SK-N-SH (cell line): ENCODE results near the gene MAGEA4. TPM values are rescaled to one million over a fixed set of nuclear protein-coding genes. Genes with fewer than 3 reads are reported as not detected.
A peak's percentile ranks its signal among the peaks of the same experiment; 100 is the strongest.

ENCODE experiments used
- CTCF ChIA-PET: fragments of 300-600, 350-600 bp; formaldehyde crosslinking; extraction: SDS; loops from one replicate; lab custom pipeline; 2021; lab: Yijun Ruan, JAX
- POLR2A ChIA-PET: fragments of 350-600 bp; sonication (Branson Sonifier 250); formaldehyde crosslinking; extraction: SDS; loops from one replicate; lab custom pipeline; 2020; ENCODE audit warnings: antibody characterized with exemption, inconsistent platforms; lab: Yijun Ruan, JAX
- DNase-seq: peaks from one replicate; pipeline ENCODE4 v3.0.0; 2012
- H2AFZ ChIP-seq: fragments of 200-600 bp; sonication (generic); 2 replicates; pipeline ENCODE4 v1.8.1; 2016; ENCODE audit warnings: antibody characterized with exemption, mild to moderate bottlenecking, low read depth
- H3F3A ChIP-seq: fragments of 200-600 bp; sonication (generic); replicated peaks from 2 replicates; pipeline ENCODE3; 2016; ENCODE audit warnings: antibody characterized with exemption, mild to moderate bottlenecking; ENCODE audit not compliant: insufficient read depth
- H3K27ac ChIP-seq, 2 experiments: fragments of 200-500 bp in 1 of 2; fragments of 200-600 bp in 1 of 2; sonication (Bioruptor generic) in 1 of 2; sonication (generic), shearing (Covaris generic) in 1 of 2; 2 replicates each; pipeline versions ENCODE4 v1.5.1 to v1.6.1; 2014 to 2016; ENCODE audit warnings: low read depth in 2 of 2, inconsistent platforms in 1 of 2, low read length in 1 of 2, mild to moderate bottlenecking in 1 of 2, mixed read lengths in 1 of 2
- H3K27me3 ChIP-seq: fragments of 200-600 bp; sonication (generic), shearing (Covaris generic); 2 replicates; pipeline ENCODE4 v1.6.1; 2016; ENCODE audit warnings: mixed run types; ENCODE audit not compliant: insufficient read depth
- H3K36me3 ChIP-seq, 2 experiments: fragments of 200-500 bp in 1 of 2; fragments of 200-600 bp in 1 of 2; sonication (Bioruptor generic) in 1 of 2; sonication (generic) in 1 of 2; replicated peaks in 1 of 2; 2 replicates each; pipeline versions ENCODE3 to v1.5.1; 2014 to 2016; ENCODE audit warnings: low read length in 1 of 2, mild to moderate bottlenecking in 1 of 2; ENCODE audit not compliant: insufficient read depth in 2 of 2, control insufficient read depth in 1 of 2
- H3K4me1 ChIP-seq, 2 experiments: fragments of 200-500 bp in 1 of 2; fragments of 200-600 bp in 1 of 2; sonication (Bioruptor generic) in 1 of 2; sonication (generic), shearing (Covaris generic) in 1 of 2; 2 replicates each; pipeline versions ENCODE4 v1.5.1 to v1.6.1; 2014 to 2016; ENCODE audit warnings: low read depth in 1 of 2, low read length in 1 of 2, mixed run types in 1 of 2; ENCODE audit not compliant: insufficient read depth in 2 of 2, control insufficient read depth in 1 of 2
- H3K4me2 ChIP-seq: fragments of 200-600 bp; sonication (generic), shearing (Covaris generic); 2 replicates; pipeline ENCODE4 v1.6.1; 2017; ENCODE audit warnings: mixed run types
- H3K4me3 ChIP-seq, 2 experiments: fragments of 200-500 bp in 1 of 2; fragments of 200-600 bp in 1 of 2; sonication (Bioruptor generic) in 1 of 2; sonication (generic), shearing (Covaris generic) in 1 of 2; 2 replicates each; pipeline versions ENCODE4 v1.5.1 to v1.8.1; 2014 to 2016; ENCODE audit warnings: low read depth in 2 of 2, inconsistent platforms in 1 of 2, low read length in 1 of 2, mild to moderate bottlenecking in 1 of 2, mixed read lengths in 1 of 2, moderate library complexity in 1 of 2
- H3K79me2 ChIP-seq: fragments of 200-600 bp; sonication (generic); 2 replicates; pipeline ENCODE4 v1.8.1; 2017; ENCODE audit warnings: mild to moderate bottlenecking; ENCODE audit not compliant: insufficient read depth
- H3K9ac ChIP-seq: fragments of 200-600 bp; sonication (generic); 2 replicates; pipeline ENCODE4 v1.6.1; 2017; ENCODE audit warnings: mixed run types
- H3K9me2 ChIP-seq: fragments of 200-600 bp; sonication (generic); 2 replicates; pipeline ENCODE4 v1.6.1; 2017; ENCODE audit warnings: mixed run types
- H3K9me3 ChIP-seq: fragments of 200-600 bp; sonication (generic); 2 replicates; pipeline ENCODE4 v1.6.1; 2017; ENCODE audit warnings: mixed run types, mild to moderate bottlenecking, moderate library complexity
- H4K20me1 ChIP-seq: fragments of 200-600 bp; sonication (generic); 2 replicates; pipeline ENCODE4 v1.6.1; 2017; ENCODE audit warnings: mild to moderate bottlenecking, mixed run types; ENCODE audit not compliant: insufficient read depth
- EP300 ChIP-seq, 2 experiments: IDR thresholded peaks; 2 replicates each; pipeline versions ENCODE4 v1.4.0 to v1.6.1; 2012; ENCODE audit warnings: borderline replicate concordance in 1 of 2, low read depth in 1 of 2, low read length in 1 of 2
- FOXM1 ChIP-seq: IDR thresholded peaks from 2 replicates; pipeline ENCODE4 v1.4.0; 2012; ENCODE audit warnings: low read depth, mild to moderate bottlenecking
- JUND ChIP-seq: IDR thresholded peaks from 2 replicates; pipeline ENCODE4 v1.4.0; 2012
- MEF2A ChIP-seq: IDR thresholded peaks from 2 replicates; pipeline ENCODE4 v1.4.0; 2012; ENCODE audit warnings: low read depth, borderline replicate concordance
- MXI1 ChIP-seq: IDR thresholded peaks from 2 replicates; pipeline ENCODE4 v1.6.1; 2012; ENCODE audit warnings: mild to moderate bottlenecking, low read depth, low read length, improper control_type of control experiment
- NFIC ChIP-seq: IDR thresholded peaks from 2 replicates; pipeline ENCODE4 v1.4.0; 2012; ENCODE audit warnings: borderline replicate concordance
- RCOR1 ChIP-seq: fragments of 150-350 bp; IDR thresholded peaks from 2 replicates; pipeline ENCODE4 v1.6.1; 2017; ENCODE audit warnings: antibody characterized with exemption, low read length
- RFX5 ChIP-seq: IDR thresholded peaks from 2 replicates; pipeline ENCODE4 v1.6.1; 2012; ENCODE audit warnings: mild to moderate bottlenecking, improper control_type of control experiment, low read length
- TCF12 ChIP-seq: IDR thresholded peaks from 2 replicates; pipeline ENCODE4 v1.4.0; 2012
- YY1 ChIP-seq: IDR thresholded peaks from 2 replicates; pipeline ENCODE4 v1.4.0; 2012; ENCODE audit warnings: low read depth, mild to moderate bottlenecking
- WGBS: methylation state at CpG from one replicate; pipeline ENCODE4 v1.1.6; 2017; ENCODE audit warnings: low lambda C conversion rate; 5-methylcytosine and 5-hydroxymethylcytosine counted together
- polyA plus RNA-seq, 3 experiments: library from polyadenylated mRNA; depleted of rRNA; stranded (reverse); fragments of >200 nt; gene quantifications; 2 replicates each; pipeline ENCODE4 v1.2.3, GENCODE V29; 2012
- TF ChIP-seq, protein P1 (sequence below): IDR thresholded peaks from 2 replicates; pipeline ENCODE4 v1.4.0; 2012; ENCODE audit warnings: low read depth
- TF ChIP-seq, protein P2 (sequence below): fragments of 150-350 bp; IDR thresholded peaks from 2 replicates; pipeline ENCODE4 v1.6.1; 2017; ENCODE audit warnings: antibody characterized with exemption, low read length, low read depth, borderline replicate concordance
- TF ChIP-seq, protein P3 (sequence below): fragments of 200-600 bp; sonication (generic); IDR thresholded peaks from 2 replicates; pipeline ENCODE4 v1.6.1; 2017; ENCODE audit warnings: antibody characterized with exemption, mild to moderate bottlenecking, moderate library complexity
- TF ChIP-seq, protein P4 (sequence below): IDR thresholded peaks from 2 replicates; pipeline ENCODE4 v1.6.1; 2012; ENCODE audit warnings: mild to moderate bottlenecking, low read depth, low read length, moderate library complexity

MAGEA4 gene
- polyA plus RNA-seq, 1 of the 3 experiments (the other 2 are of a cell fraction) = 0.10 TPM

DNA sequence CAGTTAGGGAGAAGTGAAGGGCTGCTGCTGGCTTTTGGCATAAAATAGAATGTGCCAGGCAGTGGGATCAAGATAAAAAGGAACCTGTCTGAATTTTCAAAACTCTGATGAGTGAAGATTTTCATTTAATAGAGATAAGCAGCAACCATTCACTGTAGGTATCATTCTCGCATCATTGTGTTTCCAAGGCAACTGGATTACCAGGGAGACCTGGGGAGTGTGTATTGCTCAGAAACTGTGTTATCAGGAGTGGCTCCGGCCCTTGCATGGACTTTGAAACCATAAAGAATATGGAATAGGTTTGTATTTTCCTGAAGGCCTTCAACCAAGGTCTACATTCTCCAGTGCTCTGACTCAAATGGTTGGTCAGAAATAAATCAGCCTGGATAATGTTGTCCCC lies 23.3 kb upstream of the MAGEA4 start:
- Histone ChIP-seq H3K4me2 (no peak overlapping the region), H3F3A (no peaks in the 10 kb centered on the region), H3K4me3 (no peak overlapping the region), H4K20me1 (no peaks in the 10 kb centered on the region), H3K79me2 (no peaks in the 10 kb centered on the region), H3K27me3 (no peaks in the 10 kb centered on the region), H2AFZ (no peak overlapping the region), H3K9ac (no peak overlapping the region), H3K9me3 (no peaks in the 10 kb centered on the region), H3K27ac (no peak overlapping the region), H3K36me3 (no peaks in the 10 kb centered on the region), H3K9me2 (no peaks in the 10 kb centered on the region), H3K4me1 (no peaks in the 10 kb centered on the region)
- TF ChIP-seq, protein P1, sequence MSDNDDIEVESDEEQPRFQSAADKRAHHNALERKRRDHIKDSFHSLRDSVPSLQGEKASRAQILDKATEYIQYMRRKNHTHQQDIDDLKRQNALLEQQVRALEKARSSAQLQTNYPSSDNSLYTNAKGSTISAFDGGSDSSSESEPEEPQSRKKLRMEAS = no peak
- no peak for DNase-seq
- 18% methylated on average over 2 of the region's 2 CpGs for WGBS
- ChIA-PET CTCF (interaction anchor here (1.0 kb wide), 1 partner anchor 10 kb away, joined by 3 read pairs; no protein-coding TSS in a partner anchor), POLR2A (no interaction called here)

DNA sequence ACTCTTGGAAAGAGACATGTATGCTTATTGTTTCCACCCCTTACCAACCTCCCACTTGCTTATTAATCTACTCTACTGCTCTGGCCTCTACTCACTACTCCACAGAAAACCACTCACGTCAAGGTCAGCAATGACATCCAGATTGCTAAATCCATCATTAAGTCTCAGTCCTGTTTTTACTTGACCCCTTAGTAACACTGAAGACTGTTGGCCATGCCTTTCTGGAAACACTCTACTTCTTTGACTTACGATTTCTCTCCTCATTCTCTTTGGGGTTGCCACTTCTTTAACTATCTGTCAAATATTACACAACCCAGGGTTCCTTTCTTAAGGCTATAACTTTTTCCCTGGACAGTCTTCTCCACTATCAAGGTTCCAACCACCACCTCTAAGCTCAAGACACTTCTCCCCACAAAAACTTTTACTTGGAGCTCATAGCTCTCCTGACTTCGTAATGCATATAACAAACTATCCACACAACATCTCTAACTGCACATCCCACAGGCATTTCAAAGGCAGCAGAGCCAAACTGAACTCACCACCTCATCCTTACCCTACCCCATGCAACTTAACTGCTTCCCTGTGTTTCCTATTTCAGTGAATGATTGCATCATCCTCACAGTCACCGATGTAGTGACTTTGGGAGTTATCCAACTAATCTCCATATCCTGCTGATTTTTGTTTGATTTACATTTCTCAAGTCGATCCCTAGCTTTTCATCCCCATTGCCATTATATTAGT lies 15.8 kb upstream of the MAGEA4 start:
- POLR2A ChIA-PET = no interaction called here
- Histone ChIP-seq H3F3A (no peaks in the 10 kb centered on the region), H3K9me3 (no peaks in the 10 kb centered on the region), H3K27me3 (no peaks in the 10 kb centered on the region), H3K79me2 (no peaks in the 10 kb centered on the region), H3K4me3 (no peak overlapping the region), H3K4me2 (no peak overlapping the region), H4K20me1 (no peaks in the 10 kb centered on the region), H3K4me1 (no peaks in the 10 kb centered on the region), H2AFZ (no peak overlapping the region), H3K9ac (no peak overlapping the region), H3K9me2 (no peaks in the 10 kb centered on the region), H3K36me3 (no peaks in the 10 kb centered on the region), H3K27ac (no peak overlapping the region)
- DNase-seq = no peak
- CTCF ChIA-PET = interaction anchor here (0.8 kb wide), 1 partner anchor 14 kb away, joined by 3 read pairs; no protein-coding TSS in a partner anchor
- TF ChIP-seq RFX5 (no peak), FOXM1 (no peak), MEF2A (no peak), TCF12 (peak; percentile 32; the same call in 1 of the 2 replicates), JUND (no peak), EP300 (IDR thresholded peaks at IDR 0.05; ENCODE audit: borderline replicate concordance in 1 of 2, low read depth in 1 of 2, low read length in 1 of 2) (no peak)
- TF ChIP-seq, protein P2, sequence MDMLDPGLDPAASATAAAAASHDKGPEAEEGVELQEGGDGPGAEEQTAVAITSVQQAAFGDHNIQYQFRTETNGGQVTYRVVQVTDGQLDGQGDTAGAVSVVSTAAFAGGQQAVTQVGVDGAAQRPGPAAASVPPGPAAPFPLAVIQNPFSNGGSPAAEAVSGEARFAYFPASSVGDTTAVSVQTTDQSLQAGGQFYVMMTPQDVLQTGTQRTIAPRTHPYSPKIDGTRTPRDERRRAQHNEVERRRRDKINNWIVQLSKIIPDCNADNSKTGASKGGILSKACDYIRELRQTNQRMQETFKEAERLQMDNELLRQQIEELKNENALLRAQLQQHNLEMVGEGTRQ = no peak
- WGBS = 20% methylated on average over 5 of the region's 5 CpGs

DNA sequence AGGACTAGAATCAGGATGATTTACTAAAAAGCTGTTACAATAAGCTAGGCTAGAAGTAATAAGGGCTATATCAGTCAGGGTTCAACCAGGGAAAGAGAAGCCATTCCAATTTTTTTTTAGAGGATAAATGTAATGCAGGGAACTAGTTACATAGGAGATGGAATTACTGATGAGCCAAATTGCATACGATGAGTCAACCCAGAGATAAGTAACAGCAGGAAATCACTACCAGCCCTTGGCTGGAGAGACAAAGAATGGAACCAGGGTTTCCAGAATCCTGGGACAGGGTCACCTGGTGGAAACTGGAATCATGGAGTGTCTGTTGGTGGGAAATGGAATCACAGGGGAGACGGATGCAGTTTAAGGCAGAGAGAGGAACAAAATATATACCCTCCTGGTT lies 13.1 kb upstream of the MAGEA4 start:
- H3K9me2 ChIP-seq = no peaks in the 10 kb centered on the region
- ChIA-PET POLR2A (no interaction called here), CTCF (no interaction called here)
- WGBS = 21% methylated on average over 2 of the region's 2 CpGs
- peaks cover 8% of the 10 kb centered on the region for H3F3A ChIP-seq
- no peak for DNase-seq
- H3K27ac ChIP-seq = peak overlapping the region in 1 of 2 experiments; percentile 48; a peak in 1 of 4 replicates
- H4K20me1 ChIP-seq = no peaks in the 10 kb centered on the region
- H3K27me3 ChIP-seq = no peaks in the 10 kb centered on the region
- H3K4me1 ChIP-seq = peaks cover 0 to 8% of the 10 kb centered on the region in 2 experiments; a peak in 1 of 4 replicates
- H3K36me3 ChIP-seq = no peaks in the 10 kb centered on the region
- no peak overlapping the region for H2AFZ ChIP-seq
- H3K4me3 ChIP-seq = no peak overlapping the region
- H3K4me2 ChIP-seq = 0 out of 2 replicates have a peak overlapping the region, but pooled peaks have one; percentile 18
- no peak overlapping the region for H3K9ac ChIP-seq
- no peaks in the 10 kb centered on the region for H3K9me3 ChIP-seq
- no peaks in the 10 kb centered on the region for H3K79me2 ChIP-seq
- TF ChIP-seq YY1 (no peak), RCOR1 (no peak), MXI1 (no peak), NFIC (peak; percentile 58; the same call in 1 of the 2 replicates), RFX5 (no peak)
- TF ChIP-seq, protein P3, sequence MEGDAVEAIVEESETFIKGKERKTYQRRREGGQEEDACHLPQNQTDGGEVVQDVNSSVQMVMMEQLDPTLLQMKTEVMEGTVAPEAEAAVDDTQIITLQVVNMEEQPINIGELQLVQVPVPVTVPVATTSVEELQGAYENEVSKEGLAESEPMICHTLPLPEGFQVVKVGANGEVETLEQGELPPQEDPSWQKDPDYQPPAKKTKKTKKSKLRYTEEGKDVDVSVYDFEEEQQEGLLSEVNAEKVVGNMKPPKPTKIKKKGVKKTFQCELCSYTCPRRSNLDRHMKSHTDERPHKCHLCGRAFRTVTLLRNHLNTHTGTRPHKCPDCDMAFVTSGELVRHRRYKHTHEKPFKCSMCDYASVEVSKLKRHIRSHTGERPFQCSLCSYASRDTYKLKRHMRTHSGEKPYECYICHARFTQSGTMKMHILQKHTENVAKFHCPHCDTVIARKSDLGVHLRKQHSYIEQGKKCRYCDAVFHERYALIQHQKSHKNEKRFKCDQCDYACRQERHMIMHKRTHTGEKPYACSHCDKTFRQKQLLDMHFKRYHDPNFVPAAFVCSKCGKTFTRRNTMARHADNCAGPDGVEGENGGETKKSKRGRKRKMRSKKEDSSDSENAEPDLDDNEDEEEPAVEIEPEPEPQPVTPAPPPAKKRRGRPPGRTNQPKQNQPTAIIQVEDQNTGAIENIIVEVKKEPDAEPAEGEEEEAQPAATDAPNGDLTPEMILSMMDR = no peak
- TF ChIP-seq, protein P4, sequence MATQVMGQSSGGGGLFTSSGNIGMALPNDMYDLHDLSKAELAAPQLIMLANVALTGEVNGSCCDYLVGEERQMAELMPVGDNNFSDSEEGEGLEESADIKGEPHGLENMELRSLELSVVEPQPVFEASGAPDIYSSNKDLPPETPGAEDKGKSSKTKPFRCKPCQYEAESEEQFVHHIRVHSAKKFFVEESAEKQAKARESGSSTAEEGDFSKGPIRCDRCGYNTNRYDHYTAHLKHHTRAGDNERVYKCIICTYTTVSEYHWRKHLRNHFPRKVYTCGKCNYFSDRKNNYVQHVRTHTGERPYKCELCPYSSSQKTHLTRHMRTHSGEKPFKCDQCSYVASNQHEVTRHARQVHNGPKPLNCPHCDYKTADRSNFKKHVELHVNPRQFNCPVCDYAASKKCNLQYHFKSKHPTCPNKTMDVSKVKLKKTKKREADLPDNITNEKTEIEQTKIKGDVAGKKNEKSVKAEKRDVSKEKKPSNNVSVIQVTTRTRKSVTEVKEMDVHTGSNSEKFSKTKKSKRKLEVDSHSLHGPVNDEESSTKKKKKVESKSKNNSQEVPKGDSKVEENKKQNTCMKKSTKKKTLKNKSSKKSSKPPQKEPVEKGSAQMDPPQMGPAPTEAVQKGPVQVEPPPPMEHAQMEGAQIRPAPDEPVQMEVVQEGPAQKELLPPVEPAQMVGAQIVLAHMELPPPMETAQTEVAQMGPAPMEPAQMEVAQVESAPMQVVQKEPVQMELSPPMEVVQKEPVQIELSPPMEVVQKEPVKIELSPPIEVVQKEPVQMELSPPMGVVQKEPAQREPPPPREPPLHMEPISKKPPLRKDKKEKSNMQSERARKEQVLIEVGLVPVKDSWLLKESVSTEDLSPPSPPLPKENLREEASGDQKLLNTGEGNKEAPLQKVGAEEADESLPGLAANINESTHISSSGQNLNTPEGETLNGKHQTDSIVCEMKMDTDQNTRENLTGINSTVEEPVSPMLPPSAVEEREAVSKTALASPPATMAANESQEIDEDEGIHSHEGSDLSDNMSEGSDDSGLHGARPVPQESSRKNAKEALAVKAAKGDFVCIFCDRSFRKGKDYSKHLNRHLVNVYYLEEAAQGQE = no peak
